ENCODE measurements around the gene EEF2K.

The EEF2K gene

DNA sequence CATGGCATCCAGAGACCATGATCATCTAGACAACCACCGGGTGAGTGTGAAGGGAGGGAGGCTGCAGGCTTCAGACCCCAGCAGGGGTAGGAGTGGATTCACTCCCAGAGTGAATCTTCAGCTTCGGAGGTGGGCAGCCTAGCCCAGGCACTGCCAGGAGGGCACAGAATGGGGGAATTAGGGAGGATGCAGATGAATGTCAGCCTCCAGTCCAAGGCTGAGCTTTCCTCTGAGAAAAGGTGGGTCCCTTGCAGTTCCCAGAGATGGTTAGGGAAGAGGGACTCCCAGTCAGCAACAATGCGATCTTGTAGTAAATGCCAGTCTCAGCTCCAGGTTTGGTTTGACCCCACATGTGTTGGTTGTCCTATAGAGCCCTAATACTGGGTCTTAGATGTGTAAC, 54.4 kb downstream of the EEF2K start:
- no peak overlapping the region for H3K4me3 ChIP-seq (ENCODE audit: low read depth, low read length)
- TF ChIP-seq POLR2A (IDR thresholded peaks at IDR 0.05; ENCODE audit: extremely low read depth, insufficient read length): no peak
- TF ChIP-seq, protein P1, sequence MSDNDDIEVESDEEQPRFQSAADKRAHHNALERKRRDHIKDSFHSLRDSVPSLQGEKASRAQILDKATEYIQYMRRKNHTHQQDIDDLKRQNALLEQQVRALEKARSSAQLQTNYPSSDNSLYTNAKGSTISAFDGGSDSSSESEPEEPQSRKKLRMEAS (IDR thresholded peaks at IDR 0.05; ENCODE audit: low read depth, low read length): no peak
- no peak for TF ChIP-seq MYC (IDR thresholded peaks at IDR 0.05; ENCODE audit: low read depth, low read length)
- TF ChIP-seq, protein P2, sequence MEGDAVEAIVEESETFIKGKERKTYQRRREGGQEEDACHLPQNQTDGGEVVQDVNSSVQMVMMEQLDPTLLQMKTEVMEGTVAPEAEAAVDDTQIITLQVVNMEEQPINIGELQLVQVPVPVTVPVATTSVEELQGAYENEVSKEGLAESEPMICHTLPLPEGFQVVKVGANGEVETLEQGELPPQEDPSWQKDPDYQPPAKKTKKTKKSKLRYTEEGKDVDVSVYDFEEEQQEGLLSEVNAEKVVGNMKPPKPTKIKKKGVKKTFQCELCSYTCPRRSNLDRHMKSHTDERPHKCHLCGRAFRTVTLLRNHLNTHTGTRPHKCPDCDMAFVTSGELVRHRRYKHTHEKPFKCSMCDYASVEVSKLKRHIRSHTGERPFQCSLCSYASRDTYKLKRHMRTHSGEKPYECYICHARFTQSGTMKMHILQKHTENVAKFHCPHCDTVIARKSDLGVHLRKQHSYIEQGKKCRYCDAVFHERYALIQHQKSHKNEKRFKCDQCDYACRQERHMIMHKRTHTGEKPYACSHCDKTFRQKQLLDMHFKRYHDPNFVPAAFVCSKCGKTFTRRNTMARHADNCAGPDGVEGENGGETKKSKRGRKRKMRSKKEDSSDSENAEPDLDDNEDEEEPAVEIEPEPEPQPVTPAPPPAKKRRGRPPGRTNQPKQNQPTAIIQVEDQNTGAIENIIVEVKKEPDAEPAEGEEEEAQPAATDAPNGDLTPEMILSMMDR (IDR thresholded peaks at IDR 0.05; ENCODE audit: low read depth, low read length): no peak
- no peak for DNase-seq (ENCODE audit: low read depth)

DNA sequence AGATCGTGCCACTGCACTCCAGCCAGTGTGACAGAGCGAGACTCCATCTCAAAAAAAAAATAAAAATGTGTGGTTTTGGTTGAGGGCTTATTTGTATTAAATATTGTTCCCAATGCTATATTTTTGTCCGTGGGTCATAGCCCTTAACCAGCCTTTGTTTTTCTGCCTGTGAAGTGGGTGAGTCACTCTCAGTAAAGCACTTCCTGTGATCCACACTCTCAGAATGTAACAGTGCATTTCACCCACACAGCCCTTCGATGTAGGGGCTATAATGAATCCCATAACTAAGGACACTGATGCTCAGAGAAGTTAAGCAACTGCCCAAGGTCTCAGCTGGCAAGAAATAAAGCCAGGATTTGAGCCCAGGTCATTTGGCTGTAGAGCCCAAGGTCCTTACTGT, 56.4 kb downstream of the EEF2K start:
- no peak for DNase-seq (ENCODE audit: low read depth)
- no peak overlapping the region for H3K4me3 ChIP-seq (ENCODE audit: low read depth, low read length)
- TF ChIP-seq POLR2A (IDR thresholded peaks at IDR 0.05; ENCODE audit: extremely low read depth, insufficient read length): no peak
- TF ChIP-seq, protein P2 (IDR thresholded peaks at IDR 0.05; ENCODE audit: low read depth, low read length): no peak
- no peak for TF ChIP-seq MYC (IDR thresholded peaks at IDR 0.05; ENCODE audit: low read depth, low read length)
- TF ChIP-seq, protein P1 (IDR thresholded peaks at IDR 0.05; ENCODE audit: low read depth, low read length): no peak

DNA sequence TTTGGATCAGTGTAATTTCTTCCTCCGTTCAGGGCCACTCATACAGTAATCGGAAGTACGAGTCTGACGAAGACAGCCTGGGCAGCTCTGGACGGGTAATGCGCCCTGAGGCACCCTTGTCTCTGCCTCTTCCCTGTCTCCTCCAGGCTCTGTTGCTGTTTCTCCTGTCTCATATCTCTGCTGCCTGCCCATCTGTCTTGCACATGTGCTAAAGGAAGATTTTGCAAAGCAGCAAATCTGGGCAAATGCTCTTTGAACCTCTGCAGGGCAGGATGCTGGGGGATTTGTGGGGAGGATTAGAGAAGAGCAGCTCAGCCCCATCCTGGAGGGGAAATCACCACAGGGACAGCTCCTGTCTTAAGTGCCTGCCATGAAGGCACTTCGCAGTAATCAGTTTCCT, 58.7 kb downstream of the EEF2K start:
- no peak overlapping the region for H3K4me3 ChIP-seq (ENCODE audit: low read depth, low read length)
- no peak for DNase-seq (ENCODE audit: low read depth)
- TF ChIP-seq, protein P2 (IDR thresholded peaks at IDR 0.05; ENCODE audit: low read depth, low read length): no peak
- TF ChIP-seq, protein P1 (IDR thresholded peaks at IDR 0.05; ENCODE audit: low read depth, low read length): no peak
- TF ChIP-seq MYC (IDR thresholded peaks at IDR 0.05; ENCODE audit: low read depth, low read length) (no peak), POLR2A (IDR thresholded peaks at IDR 0.05; ENCODE audit: extremely low read depth, insufficient read length) (no peak)

DNA sequence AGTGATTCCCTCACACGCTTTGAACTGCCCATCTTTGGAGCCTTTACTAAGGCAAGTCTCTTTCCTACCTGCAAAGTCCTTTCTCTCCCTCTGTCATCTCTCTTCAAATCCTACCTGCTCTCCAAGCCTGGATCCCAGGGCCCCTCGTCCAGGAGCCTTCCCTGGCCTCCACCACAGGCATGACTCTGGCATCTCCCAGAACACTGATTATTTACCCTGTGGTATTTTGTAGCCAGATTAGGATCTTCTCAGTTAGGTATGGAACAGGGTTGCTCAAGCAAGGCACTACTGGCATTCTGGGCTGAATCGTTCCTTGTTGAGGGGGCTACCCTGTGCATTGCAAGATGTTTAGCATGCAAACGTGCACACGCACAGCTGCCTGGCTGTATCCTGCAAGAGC, 59.3 kb downstream of the EEF2K start:
- H3K4me3 ChIP-seq (ENCODE audit: low read depth, low read length): no peak overlapping the region
- TF ChIP-seq POLR2A (IDR thresholded peaks at IDR 0.05; ENCODE audit: extremely low read depth, insufficient read length) (no peak), MYC (IDR thresholded peaks at IDR 0.05; ENCODE audit: low read depth, low read length) (no peak)
- TF ChIP-seq, protein P2 (IDR thresholded peaks at IDR 0.05; ENCODE audit: low read depth, low read length): no peak
- TF ChIP-seq, protein P1 (IDR thresholded peaks at IDR 0.05; ENCODE audit: low read depth, low read length): no peak

DNA sequence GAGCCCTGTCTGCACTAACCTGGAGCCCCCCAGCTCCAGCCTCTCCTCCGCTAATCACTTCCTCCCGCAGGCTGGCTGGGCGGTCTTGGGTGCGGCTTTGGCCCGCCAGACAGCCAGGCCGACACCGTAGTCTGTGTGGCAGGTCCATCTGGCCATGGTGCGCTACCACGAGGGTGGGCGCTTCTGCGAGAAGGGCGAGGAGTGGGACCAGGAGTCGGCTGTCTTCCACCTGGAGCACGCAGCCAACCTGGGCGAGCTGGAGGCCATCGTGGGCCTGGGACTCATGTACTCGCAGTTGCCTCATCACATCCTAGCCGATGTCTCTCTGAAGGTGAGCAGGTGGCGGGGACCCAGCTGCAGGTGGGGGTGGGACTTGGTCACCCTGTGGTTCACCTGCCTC, 60.5 kb downstream of the EEF2K start:
- no peak for TF ChIP-seq MYC (IDR thresholded peaks at IDR 0.05; ENCODE audit: low read depth, low read length)
- TF ChIP-seq, protein P2 (IDR thresholded peaks at IDR 0.05; ENCODE audit: low read depth, low read length): no peak
- TF ChIP-seq, protein P1 (IDR thresholded peaks at IDR 0.05; ENCODE audit: low read depth, low read length): no peak
- no peak for TF ChIP-seq POLR2A (IDR thresholded peaks at IDR 0.05; ENCODE audit: extremely low read depth, insufficient read length)
- no peak overlapping the region for H3K4me3 ChIP-seq (ENCODE audit: low read depth, low read length)
- no peak for DNase-seq (ENCODE audit: low read depth)

More for the DNA sequence above, 59.3 kb downstream of the EEF2K start:
- DNase-seq (ENCODE audit: low read depth): no peak

DNA sequence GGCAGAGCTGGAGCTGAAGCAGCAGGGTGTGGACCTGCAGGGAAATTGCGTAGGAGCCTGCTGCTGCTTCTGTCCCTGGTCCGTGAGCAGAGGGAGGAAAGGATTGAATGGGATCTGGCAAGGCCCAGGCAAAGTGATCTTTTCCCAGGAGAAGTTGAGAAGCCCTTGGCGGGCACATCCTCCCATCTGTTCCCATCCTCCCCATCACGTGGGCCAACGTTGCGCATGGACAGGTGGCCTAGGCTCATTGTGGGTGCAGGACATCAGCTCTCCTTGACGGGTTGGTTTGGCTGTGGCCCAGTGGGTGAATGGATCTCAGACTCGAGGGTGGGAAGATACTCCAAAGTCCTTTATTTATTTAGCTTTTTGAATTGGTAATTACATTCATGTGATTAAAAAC, 61.7 kb downstream of the EEF2K start:
- no peak for TF ChIP-seq POLR2A (IDR thresholded peaks at IDR 0.05; ENCODE audit: extremely low read depth, insufficient read length)
- no peak for DNase-seq (ENCODE audit: low read depth)
- H3K4me3 ChIP-seq (ENCODE audit: low read depth, low read length): no peak overlapping the region

Measured in NB4 (cell line).